ENCODE data around the gene ERVV-1. TPM values are rescaled to one million over a fixed set of nuclear protein-coding genes. Genes with fewer than 3 reads are reported as not detected.

The ERVV-1 gene
- total and polyA plus RNA-seq, 8 donors = not detected

DNA sequence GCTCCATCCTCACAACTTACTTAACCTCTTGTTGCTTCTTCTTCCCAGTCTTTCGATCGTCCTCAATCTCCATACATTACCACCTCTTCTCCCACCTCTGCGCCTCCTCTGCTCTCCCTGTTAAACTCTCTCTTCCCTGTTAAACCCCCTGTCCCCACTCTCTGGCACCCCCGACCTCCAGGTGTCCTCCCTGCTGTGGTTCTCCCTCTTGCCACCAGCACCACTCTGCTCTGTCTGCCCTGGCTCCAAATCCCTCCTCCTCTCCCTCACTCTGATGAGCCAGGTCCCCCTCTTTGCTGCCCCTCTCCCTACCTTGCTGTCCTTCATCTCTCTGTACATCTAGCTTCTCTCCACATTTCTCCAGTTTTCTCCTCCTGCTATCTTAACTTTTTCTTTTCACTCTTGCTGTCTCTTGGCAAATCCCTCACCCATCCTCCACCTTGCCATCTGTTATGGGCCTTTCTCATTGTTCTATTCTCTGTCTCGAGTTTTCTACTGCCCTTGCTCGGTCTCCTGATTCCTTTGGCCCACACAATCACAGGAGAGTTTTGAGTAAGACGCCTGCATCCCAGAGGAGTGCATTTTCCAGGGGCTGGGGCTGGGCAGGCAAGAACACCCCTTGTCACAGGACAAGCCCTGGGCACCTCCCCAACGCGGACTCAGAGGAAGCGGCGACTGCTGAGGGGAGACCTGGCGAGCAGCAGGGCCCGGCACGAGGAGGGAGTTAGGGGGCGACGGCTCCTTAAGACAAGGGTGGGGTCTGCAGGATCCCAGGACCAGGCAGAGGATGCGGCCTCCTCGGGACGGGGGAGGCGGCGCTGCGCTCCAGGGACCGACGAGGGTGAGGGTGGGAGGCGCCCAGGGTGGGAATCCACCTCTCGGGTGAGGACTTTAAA, 21.4 kb upstream of the ERVV-1 start:
- Histone ChIP-seq H3K36me3 (peaks cover 0 to 28% (median 15%) of the 10 kb centered on the region in 4 donors), H3K4me3 (peak overlapping the region; percentile 50 to 62 (median 56)), H3K27ac (peak overlapping the region; percentile 10 to 80 (median 66)), H3K4me1 (peaks cover 11 to 31% (median 20%) of the 10 kb centered on the region in 4 donors), H3K9me3 (peaks cover 0 to 12% (median 5%) of the 10 kb centered on the region in 4 donors), H3K27me3 (no peaks in the 10 kb centered on the region)
- DNase-seq = peak; percentile 27 to 47
- TF ChIP-seq CTCF (IDR thresholded peaks at IDR 0.05) (no peak), EP300 (IDR thresholded peaks at IDR 0.05) (no peak), POLR2AphosphoS5 (IDR thresholded peaks at IDR 0.05) (no peak), POLR2A (IDR thresholded peaks at IDR 0.05) (no peak)
- intact Hi-C loops (cut with DNase I; ENCODE audit: low total_unique reads) = no loop called here
- WGBS, 5 donors = 16 to 28% (median 17%) methylated on average over 24 to 26 of the region's 26 CpGs

DNA sequence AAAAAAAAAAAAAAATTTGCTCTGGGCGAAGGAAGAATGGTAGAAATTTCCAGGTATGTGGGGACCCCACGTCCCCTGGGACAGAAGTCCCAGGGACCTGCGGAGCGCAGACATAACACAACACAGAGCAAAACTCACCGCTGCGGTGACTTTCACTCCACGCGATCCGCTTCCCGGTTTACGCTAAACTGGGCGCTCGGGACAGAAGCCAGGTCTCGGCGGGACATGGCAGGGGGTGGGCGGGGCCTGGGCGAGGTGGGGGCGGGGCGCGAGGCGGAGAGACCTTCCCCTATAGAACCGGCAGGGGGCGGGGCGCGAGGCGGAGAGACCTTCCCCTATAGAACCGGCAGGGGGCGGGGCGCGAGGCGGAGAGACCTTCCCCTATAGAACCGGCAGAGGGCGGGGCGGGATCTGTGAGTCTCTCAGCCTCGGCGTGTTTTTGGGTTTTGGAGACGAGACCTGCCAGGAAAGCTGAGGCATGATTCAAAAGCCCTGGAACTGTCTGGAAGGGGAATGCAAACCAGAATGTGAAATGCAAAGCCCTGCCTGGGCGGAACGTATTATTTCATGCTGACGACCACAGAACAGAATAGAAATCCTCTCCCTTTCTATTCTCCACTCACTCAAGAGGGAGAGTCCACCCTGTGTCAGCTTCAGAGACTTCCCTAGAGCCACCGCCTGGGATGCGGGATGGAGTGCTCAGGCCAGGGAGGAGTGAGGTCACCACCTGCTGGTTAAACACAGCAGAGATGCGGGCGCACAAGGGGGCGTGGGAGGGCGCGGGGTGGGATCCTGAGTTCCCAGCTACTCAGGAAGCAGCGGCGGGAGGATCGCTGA, 20.2 kb upstream of the ERVV-1 start:
- Histone ChIP-seq H3K27ac (peak overlapping the region; percentile 60 to 80 (median 66)), H3K4me3 (peak overlapping the region; percentile 50 to 62 (median 56)), H3K27me3 (peaks cover 0 to 5% (median 0%) of the 10 kb centered on the region in 3 donors), H3K9me3 (peaks cover 0 to 16% (median 8%) of the 10 kb centered on the region in 4 donors), H3K4me1 (peaks cover 11 to 31% (median 20%) of the 10 kb centered on the region in 4 donors), H3K36me3 (peaks cover 0 to 16% (median 7%) of the 10 kb centered on the region in 4 donors)
- intact Hi-C loops (cut with DNase I; ENCODE audit: low total_unique reads) = no loop called here
- TF ChIP-seq POLR2AphosphoS5 (IDR thresholded peaks at IDR 0.05) (peak in 1 of 3 donors; percentile 39), EP300 (IDR thresholded peaks at IDR 0.05) (no peak), CTCF (IDR thresholded peaks at IDR 0.05) (peak in 5 of 7 experiments; percentile 6 to 89 (median 71)), POLR2A (IDR thresholded peaks at IDR 0.05) (no peak)
- peak; percentile 85 to 90 for DNase-seq
- WGBS, 5 donors = 1 to 3% (median 2%) methylated on average over 29 to 50 of the region's 50 CpGs

DNA sequence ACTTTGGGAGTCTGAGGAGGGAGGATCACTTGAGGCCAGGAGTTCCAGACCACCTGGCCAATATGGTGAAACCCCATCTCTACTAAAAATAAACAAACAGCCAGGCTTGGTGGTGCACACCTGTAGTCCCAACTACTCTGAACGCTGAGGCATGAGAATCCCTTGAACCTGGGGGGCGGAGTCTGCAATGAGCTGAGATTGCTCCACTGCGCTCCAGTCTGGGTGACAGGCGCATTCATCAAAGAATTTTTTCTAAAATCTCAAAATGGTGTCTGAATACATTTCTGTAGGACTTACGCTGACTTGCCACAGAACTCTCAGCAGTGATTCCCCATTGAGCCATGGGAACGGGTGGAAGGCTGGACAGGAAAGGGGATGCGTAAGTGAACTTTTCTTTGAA, 18.0 kb upstream of the ERVV-1 start:
- intact Hi-C loops (cut with DNase I; ENCODE audit: low total_unique reads) = no loop called here
- peaks cover 0 to 16% (median 8%) of the 10 kb centered on the region in 4 donors for H3K9me3 ChIP-seq
- no peak for DNase-seq
- H3K4me3 ChIP-seq = no peak overlapping the region
- H3K27ac ChIP-seq = no peak overlapping the region
- peaks cover 0 to 5% (median 0%) of the 10 kb centered on the region in 3 donors for H3K27me3 ChIP-seq
- peaks cover 11 to 31% (median 20%) of the 10 kb centered on the region in 4 donors for H3K4me1 ChIP-seq
- H3K36me3 ChIP-seq = no peaks in the 10 kb centered on the region
- TF ChIP-seq CTCF (IDR thresholded peaks at IDR 0.05) = no peak
- no peak for TF ChIP-seq POLR2A (IDR thresholded peaks at IDR 0.05)
- no peak for TF ChIP-seq POLR2AphosphoS5 (IDR thresholded peaks at IDR 0.05)
- TF ChIP-seq EP300 (IDR thresholded peaks at IDR 0.05) = no peak
- WGBS, 5 donors = 87 to 94% (median 92%) methylated on average over 7 of the region's 7 CpGs

DNA sequence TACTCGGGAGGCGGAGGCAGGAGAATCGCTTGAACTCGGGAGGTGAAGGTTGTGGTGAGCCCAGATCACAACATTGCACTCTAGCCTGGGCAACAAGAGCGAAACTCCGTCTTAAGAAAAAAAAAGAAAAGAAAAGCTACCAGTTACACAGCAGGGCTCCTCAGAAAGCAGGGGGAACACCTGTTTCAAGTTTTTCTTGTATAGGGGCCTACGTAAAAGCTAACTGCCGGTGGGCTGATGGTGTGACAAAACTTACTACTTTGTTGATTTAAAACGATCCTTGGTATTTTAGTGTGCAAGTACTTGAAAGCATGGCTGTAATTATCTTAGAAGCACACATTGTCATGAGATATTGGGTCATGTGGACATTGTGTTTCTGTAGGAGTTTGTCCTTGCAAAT, 15.7 kb upstream of the ERVV-1 start:
- no peak overlapping the region for H3K4me3 ChIP-seq
- peaks cover 0 to 5% (median 0%) of the 10 kb centered on the region in 3 donors for H3K27me3 ChIP-seq
- no peak for DNase-seq
- no peak overlapping the region for H3K27ac ChIP-seq
- WGBS, 5 donors = 59 to 85% (median 79%) methylated on average over 9 of the region's 9 CpGs
- peaks cover 0 to 16% (median 8%) of the 10 kb centered on the region in 4 donors for H3K9me3 ChIP-seq
- peaks cover 0 to 12% (median 6%) of the 10 kb centered on the region in 4 donors for H3K4me1 ChIP-seq
- no peaks in the 10 kb centered on the region for H3K36me3 ChIP-seq
- TF ChIP-seq POLR2A (IDR thresholded peaks at IDR 0.05) (no peak), EP300 (IDR thresholded peaks at IDR 0.05) (no peak), POLR2AphosphoS5 (IDR thresholded peaks at IDR 0.05) (no peak), CTCF (IDR thresholded peaks at IDR 0.05) (no peak)
- intact Hi-C loops (cut with DNase I; ENCODE audit: low total_unique reads) = no loop called here

All from stomach (tissue), 9 donors.